Adrenal gland (tissue), 12 donors: ENCODE results near the gene DHX34. TPM values are rescaled to one million over a fixed set of nuclear protein-coding genes. Genes with fewer than 3 reads are reported as not detected.
A peak's percentile ranks its signal among the peaks of the same experiment; 100 is the strongest.

Experiments
- DNase-seq, 7 donors: peaks; one replicate each; pipeline ENCODE4 v3.0.0-alpha.2; 2019 to 2020
- H3K27ac ChIP-seq, 5 donors: fragments of 200-600 bp; sonication (generic) in 4 of 5; 1 replicate in 3 of 5; 2 replicates in 2 of 5; pipeline versions ENCODE4 v1.5.1 to v1.8.0; 2016 to 2020; ENCODE audit warnings: mild to moderate bottlenecking in 1 of 5
- H3K27me3 ChIP-seq: fragments of 200-600 bp; 2 replicates; pipeline ENCODE4 v1.8.0; 2021
- H3K36me3 ChIP-seq, 2 donors: fragments of 200-600 bp; replicated peaks in 1 of 2; 1 replicate in 1 of 2; 2 replicates in 1 of 2; pipeline versions ENCODE4 v1.5.1 to v1.8.0; 2018 to 2022
- H3K4me1 ChIP-seq, 2 donors: fragments of 200-600 bp; replicated peaks in 1 of 2; 1 replicate in 1 of 2; 2 replicates in 1 of 2; pipeline versions ENCODE4 v1.5.1 to v1.8.0; 2018 to 2021
- H3K4me3 ChIP-seq, 4 donors: fragments of 200-600 bp; sonication (generic) in 3 of 4; one replicate each; pipeline ENCODE4 v1.5.1; 2016 to 2018
- H3K9me3 ChIP-seq, 3 donors: fragments of 200-600 bp; sonication (generic) in 1 of 3; replicated peaks in 1 of 3; 1 replicate in 2 of 3; 2 replicates in 1 of 3; pipeline versions ENCODE4 v1.5.1 to v1.8.0; 2016 to 2021
- CTCF ChIP-seq, 6 experiments: fragments of 450-650 bp in 4 of 6; fragments of 200-600 bp in 2 of 6; sonication (generic) in 1 of 6; IDR thresholded peaks; 1 replicate in 5 of 6; 2 replicates in 1 of 6; pipeline versions ENCODE4 v1.5.1 to v1.8.0; 2016 to 2021; ENCODE audit warnings: antibody characterized with exemption in 6 of 6, mild to moderate bottlenecking in 2 of 6, moderate library complexity in 1 of 6
- POLR2A ChIP-seq, 2 donors: fragments of 450-650 bp; IDR thresholded peaks; one replicate each; pipeline ENCODE4 v1.6.1; 2017; ENCODE audit warnings: antibody characterized with exemption in 2 of 2, mild to moderate bottlenecking in 2 of 2, moderate library complexity in 1 of 2
- WGBS, 4 donors: extraction: QIAGEN DNeasy Blood & Tissue Kit in 2 of 4; methylation state at CpG; one replicate each; pipeline versions ENCODE4 v1.1.5 to v1.1.7; 2013 to 2017; 5-methylcytosine and 5-hydroxymethylcytosine counted together
- intact Hi-C, 2 donors: fragments of 100-400 bp; cut with DNase I; formaldehyde crosslinking; loops; one replicate each; pipeline versions ENCODE4 v1.14.1 to v1.15.0; 2022 to 2023
- polyA plus RNA-seq, 3 donors: library from polyadenylated mRNA; stranded (reverse); fragments of 200-250 nt in 2 of 3; fragments of 350-450 nt in 1 of 3; fragmentation: Illumina TruSeq in 1 of 3; extraction: RNeasy Lipid Tissue Mini Kit (QIAGEN cat#74804) in 1 of 3; gene quantifications; one replicate each; pipeline ENCODE4 v1.2.3, GENCODE V29; 2013 to 2014
- total RNA-seq, 9 donors: library from RNA; depleted of rRNA in 4 of 9; stranded (reverse); fragments of >200 nt in 4 of 9; fragments of 120-200 nt in 1 of 9; fragmentation: NEBNext Ultra II Directional in 1 of 9; extraction: Animal tissue kit (Norgen Biotek cat#: 25700) in 1 of 9; gene quantifications; one replicate each; pipeline versions ENCODE4 v1.1.0 to v1.2.4, GENCODE V29; 2013 to 2023
- donor health status: healthy with polysubstance abuse.
- donor health status: Bipolar disorder and iron deficiency.
- donor health status: DM: yes; HTN: yes; CAD: no.
- donor health status: DM: no; HTN: no; CAD: no.
- donor health status: DM: no; HTN: no; CAD: no.
- donor health status: DM: yes; HTN: yes; CAD: no.

Gene DHX34
- total and polyA plus RNA-seq, 12 donors: 5.0 to 49.7 (median 11.2) TPM

- H3K4me3 ChIP-seq: no peak overlapping the region
- TF ChIP-seq POLR2A (IDR thresholded peaks at IDR 0.05) (no peak), CTCF (IDR thresholded peaks at IDR 0.05) (no peak)
- H3K27me3 ChIP-seq: peaks cover 19% of the 10 kb centered on the region
- whole genome bisulfite sequencing, 4 donors: 71 to 81% (median 77%) methylated on average over 9 of the region's 9 CpGs
- no peaks in the 10 kb centered on the region for H3K4me1 ChIP-seq
- no peak overlapping the region for H3K27ac ChIP-seq
- DNase-seq: no peak
- intact Hi-C loops: no loop called here
- no peaks in the 10 kb centered on the region for H3K9me3 ChIP-seq
- no peaks in the 10 kb centered on the region for H3K36me3 ChIP-seq
These were observed 55.5 kb downstream of the DHX34 start for GRCh38 chr19:47404334-47405196.

- intact Hi-C loops: no loop called here
- H3K27me3 ChIP-seq: peaks cover 19% of the 10 kb centered on the region
- no peaks in the 10 kb centered on the region for H3K36me3 ChIP-seq
- no peak overlapping the region for H3K4me3 ChIP-seq
- no peak for DNase-seq
- 84 to 94% (median 85%) methylated on average over 4 of the region's 4 CpGs for WGBS, 4 donors
- no peaks in the 10 kb centered on the region for H3K4me1 ChIP-seq
- H3K27ac ChIP-seq: no peak overlapping the region
- TF ChIP-seq POLR2A (IDR thresholded peaks at IDR 0.05): no peak
- TF ChIP-seq CTCF (IDR thresholded peaks at IDR 0.05): no peak
- H3K9me3 ChIP-seq: no peaks in the 10 kb centered on the region
These were observed 56.1 kb downstream of the DHX34 start for GRCh38 chr19:47405197-47405550.

- no peaks in the 10 kb centered on the region for H3K4me1 ChIP-seq
- WGBS, 4 donors: 84 to 96% (median 90%) methylated on average over 5 of the region's 5 CpGs
- peaks cover 19% of the 10 kb centered on the region for H3K27me3 ChIP-seq
- DNase-seq: no peak
- H3K27ac ChIP-seq: no peak overlapping the region
- no peaks in the 10 kb centered on the region for H3K36me3 ChIP-seq
- no peaks in the 10 kb centered on the region for H3K9me3 ChIP-seq
- H3K4me3 ChIP-seq: no peak overlapping the region
- TF ChIP-seq POLR2A (IDR thresholded peaks at IDR 0.05) (no peak), CTCF (IDR thresholded peaks at IDR 0.05) (no peak)
- intact Hi-C loops: no loop called here
These were observed 56.8 kb downstream of the DHX34 start for GRCh38 chr19:47405854-47406417.

GRCh38 chr19:47406711-47407416 is 57.7 kb downstream of the DHX34 start:
- Histone ChIP-seq H3K27ac (no peak overlapping the region), H3K4me3 (no peak overlapping the region), H3K9me3 (no peaks in the 10 kb centered on the region), H3K36me3 (no peaks in the 10 kb centered on the region), H3K27me3 (peaks cover 19% of the 10 kb centered on the region), H3K4me1 (no peaks in the 10 kb centered on the region)
- peak in 2 of 7 donors; percentile 24 to 34 for DNase-seq
- TF ChIP-seq POLR2A (IDR thresholded peaks at IDR 0.05) (no peak), CTCF (IDR thresholded peaks at IDR 0.05) (no peak)
- intact Hi-C loops: no loop called here
- 17 to 25% (median 21%) methylated on average over 12 to 47 of the region's 47 CpGs for WGBS, 4 donors
